ENCODE data around the gene SIL1. TPM values are rescaled to one million over a fixed set of nuclear protein-coding genes. Genes with fewer than 3 reads are reported as not detected.
"Not testable (repeated sequence)": the region's sequence is repeated elsewhere in the genome, so short reads cannot be mapped to it uniquely, and the experiment has no call there.

SIL1 gene
- total RNA-seq, 1 donor from 2014 or later, result 26.1 TPM

- H3K4me1 ChIP-seq (ENCODE audit: control insufficient read depth in 3 of 3, insufficient read depth in 3 of 3, low read length in 3 of 3), result no peaks in the 10 kb centered on the region
- no peak overlapping the region for H3K27ac ChIP-seq (ENCODE audit: low read depth, low read length)
- H3K4me3 ChIP-seq (ENCODE audit: low read length in 3 of 3), result no peak overlapping the region
- no peaks in the 10 kb centered on the region for H3K27me3 ChIP-seq (ENCODE audit: control insufficient read depth in 3 of 3, insufficient read depth in 3 of 3, low read length in 3 of 3)
- no peaks in the 10 kb centered on the region for H3K36me3 ChIP-seq (ENCODE audit: control insufficient read depth in 3 of 3, insufficient read depth in 3 of 3, low read length in 3 of 3)
- no peak overlapping the region for H3K9ac ChIP-seq (ENCODE audit: low read depth in 1 of 3, low read length in 3 of 3)
- no peaks in the 10 kb centered on the region for H3K9me3 ChIP-seq (ENCODE audit: control insufficient read depth in 3 of 3, low read length in 3 of 3)
These were observed 25.3 kb upstream of the SIL1 start for GRCh38 chr5:139223481-139223880.

DNA sequence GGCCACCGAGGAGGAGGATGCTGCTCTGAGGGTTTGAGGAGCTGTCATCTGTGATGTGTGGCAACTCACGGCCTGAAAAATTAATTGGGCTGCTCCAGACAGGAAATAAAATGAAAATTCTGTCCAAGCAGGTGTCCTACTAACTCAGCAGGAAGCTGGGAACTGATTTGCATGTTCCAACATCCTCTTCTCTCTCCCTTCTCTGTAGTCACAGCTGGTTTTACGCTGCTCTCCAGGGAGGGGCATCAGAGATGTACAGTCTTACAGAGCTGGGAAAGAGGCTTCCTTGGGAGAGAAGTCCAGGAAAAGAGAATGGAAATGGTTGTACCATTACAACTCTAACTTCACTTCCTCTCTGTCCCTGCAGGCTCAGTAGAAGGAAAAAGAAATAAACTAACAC lies 24.2 kb upstream of the SIL1 start:
- H3K36me3 ChIP-seq (ENCODE audit: control insufficient read depth in 3 of 3, insufficient read depth in 3 of 3, low read length in 3 of 3), result no peaks in the 10 kb centered on the region
- no peaks in the 10 kb centered on the region for H3K27me3 ChIP-seq (ENCODE audit: control insufficient read depth in 3 of 3, insufficient read depth in 3 of 3, low read length in 3 of 3)
- no peaks in the 10 kb centered on the region for H3K4me1 ChIP-seq (ENCODE audit: control insufficient read depth in 3 of 3, insufficient read depth in 3 of 3, low read length in 3 of 3)
- H3K9ac ChIP-seq (ENCODE audit: low read depth in 1 of 3, low read length in 3 of 3), result no peak overlapping the region
- no peak overlapping the region for H3K27ac ChIP-seq (ENCODE audit: low read depth, low read length)
- H3K9me3 ChIP-seq (ENCODE audit: control insufficient read depth in 3 of 3, low read length in 3 of 3), result no peaks in the 10 kb centered on the region
- H3K4me3 ChIP-seq (ENCODE audit: low read length in 3 of 3), result no peak overlapping the region

GRCh38 chr5:139218038-139218437 lies 19.9 kb upstream of the SIL1 start:
- not testable (repeated sequence) for H3K9ac ChIP-seq (ENCODE audit: low read depth in 1 of 3, low read length in 3 of 3); H3K27me3 ChIP-seq (ENCODE audit: control insufficient read depth in 3 of 3, insufficient read depth in 3 of 3, low read length in 3 of 3); H3K9me3 ChIP-seq (ENCODE audit: control insufficient read depth in 3 of 3, low read length in 3 of 3); H3K4me1 ChIP-seq (ENCODE audit: control insufficient read depth in 3 of 3, insufficient read depth in 3 of 3, low read length in 3 of 3); H3K27ac ChIP-seq (ENCODE audit: low read depth, low read length); H3K36me3 ChIP-seq (ENCODE audit: control insufficient read depth in 3 of 3, insufficient read depth in 3 of 3, low read length in 3 of 3); H3K4me3 ChIP-seq (ENCODE audit: low read length in 3 of 3)

DNA sequence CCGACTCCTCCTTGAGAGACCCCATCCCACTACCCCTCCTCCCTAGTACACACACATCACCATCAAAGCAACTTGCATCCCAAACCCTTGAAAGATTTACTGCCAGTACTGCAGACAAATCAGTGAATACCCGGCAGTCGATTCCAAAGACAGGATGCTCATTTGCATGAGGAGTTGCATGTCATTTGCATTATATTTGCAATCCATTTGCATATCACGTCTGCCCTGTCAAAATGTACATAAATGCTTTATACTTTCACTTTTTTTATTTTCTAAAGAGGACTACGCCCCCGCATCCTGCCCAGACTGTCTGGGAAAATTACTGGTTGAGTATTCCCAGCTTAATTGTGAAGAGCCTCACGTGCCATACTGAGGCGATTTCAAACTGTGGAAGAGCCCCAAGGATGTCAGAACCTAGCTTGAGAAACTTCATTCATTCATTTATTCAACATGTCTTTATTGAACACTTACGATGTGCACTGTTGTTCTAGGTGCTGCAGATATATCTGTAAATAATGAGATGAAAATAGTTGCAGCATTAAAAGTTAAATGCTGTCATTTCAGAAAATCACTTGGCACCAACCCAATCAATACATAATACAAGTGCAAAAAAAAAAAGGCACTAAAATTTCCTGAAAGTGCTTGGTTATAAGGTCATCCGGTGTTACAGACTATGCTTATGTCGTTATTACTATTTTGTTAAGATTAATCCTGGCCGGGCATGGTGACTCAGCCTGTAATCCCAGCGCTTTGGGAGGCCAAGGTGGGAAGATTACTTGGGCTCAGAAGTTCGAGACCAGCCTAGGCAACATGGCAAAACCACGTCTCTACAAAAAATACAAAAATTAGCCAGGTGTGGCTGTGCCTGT lies 17.2 kb upstream of the SIL1 start:
- H3K9me3 ChIP-seq (ENCODE audit: control insufficient read depth in 3 of 3, low read length in 3 of 3), result no peaks in the 10 kb centered on the region
- no peaks in the 10 kb centered on the region for H3K27me3 ChIP-seq (ENCODE audit: control insufficient read depth in 3 of 3, insufficient read depth in 3 of 3, low read length in 3 of 3)
- H3K9ac ChIP-seq (ENCODE audit: low read depth in 1 of 3, low read length in 3 of 3), result no peak overlapping the region
- H3K4me3 ChIP-seq (ENCODE audit: low read length in 3 of 3), result no peak overlapping the region
- H3K36me3 ChIP-seq (ENCODE audit: control insufficient read depth in 3 of 3, insufficient read depth in 3 of 3, low read length in 3 of 3), result no peaks in the 10 kb centered on the region
- no peaks in the 10 kb centered on the region for H3K4me1 ChIP-seq (ENCODE audit: control insufficient read depth in 3 of 3, insufficient read depth in 3 of 3, low read length in 3 of 3)
- no peak overlapping the region for H3K27ac ChIP-seq (ENCODE audit: low read depth, low read length)

GRCh38 chr5:139214646-139215045 lies 16.5 kb upstream of the SIL1 start:
- Histone ChIP-seq H3K36me3 (ENCODE audit: control insufficient read depth in 3 of 3, insufficient read depth in 3 of 3, low read length in 3 of 3) (no peaks in the 10 kb centered on the region), H3K9ac (ENCODE audit: low read depth in 1 of 3, low read length in 3 of 3) (no peak overlapping the region), H3K27ac (ENCODE audit: low read depth, low read length) (no peak overlapping the region), H3K27me3 (ENCODE audit: control insufficient read depth in 3 of 3, insufficient read depth in 3 of 3, low read length in 3 of 3) (no peaks in the 10 kb centered on the region), H3K4me1 (ENCODE audit: control insufficient read depth in 3 of 3, insufficient read depth in 3 of 3, low read length in 3 of 3) (no peaks in the 10 kb centered on the region), H3K9me3 (ENCODE audit: control insufficient read depth in 3 of 3, low read length in 3 of 3) (no peaks in the 10 kb centered on the region), H3K4me3 (ENCODE audit: low read length in 3 of 3) (no peak overlapping the region)

GRCh38 chr5:139212906-139213305 lies 14.7 kb upstream of the SIL1 start:
- no peaks in the 10 kb centered on the region for H3K4me1 ChIP-seq (ENCODE audit: control insufficient read depth in 3 of 3, insufficient read depth in 3 of 3, low read length in 3 of 3)
- H3K36me3 ChIP-seq (ENCODE audit: control insufficient read depth in 3 of 3, insufficient read depth in 3 of 3, low read length in 3 of 3), result no peaks in the 10 kb centered on the region
- H3K27ac ChIP-seq (ENCODE audit: low read depth, low read length), result no peak overlapping the region
- H3K9me3 ChIP-seq (ENCODE audit: control insufficient read depth in 3 of 3, low read length in 3 of 3), result no peaks in the 10 kb centered on the region
- H3K9ac ChIP-seq (ENCODE audit: low read depth in 1 of 3, low read length in 3 of 3), result no peak overlapping the region
- no peaks in the 10 kb centered on the region for H3K27me3 ChIP-seq (ENCODE audit: control insufficient read depth in 3 of 3, insufficient read depth in 3 of 3, low read length in 3 of 3)
- H3K4me3 ChIP-seq (ENCODE audit: low read length in 3 of 3), result no peak overlapping the region

- no peaks in the 10 kb centered on the region for H3K9me3 ChIP-seq (ENCODE audit: control insufficient read depth in 3 of 3, low read length in 3 of 3)
- no peak overlapping the region for H3K9ac ChIP-seq (ENCODE audit: low read depth in 1 of 3, low read length in 3 of 3)
- no peaks in the 10 kb centered on the region for H3K36me3 ChIP-seq (ENCODE audit: control insufficient read depth in 3 of 3, insufficient read depth in 3 of 3, low read length in 3 of 3)
- H3K4me1 ChIP-seq (ENCODE audit: control insufficient read depth in 3 of 3, insufficient read depth in 3 of 3, low read length in 3 of 3), result no peaks in the 10 kb centered on the region
- H3K27ac ChIP-seq (ENCODE audit: low read depth, low read length), result no peak overlapping the region
- H3K4me3 ChIP-seq (ENCODE audit: low read length in 3 of 3), result no peak overlapping the region
- H3K27me3 ChIP-seq (ENCODE audit: control insufficient read depth in 3 of 3, insufficient read depth in 3 of 3, low read length in 3 of 3), result no peaks in the 10 kb centered on the region
These were observed 14.3 kb upstream of the SIL1 start for GRCh38 chr5:139212486-139212885.

GRCh38 chr5:139210585-139210984 lies 12.4 kb upstream of the SIL1 start:
- Histone ChIP-seq H3K27ac (ENCODE audit: low read depth, low read length) (no peak overlapping the region), H3K36me3 (ENCODE audit: control insufficient read depth in 3 of 3, insufficient read depth in 3 of 3, low read length in 3 of 3) (no peaks in the 10 kb centered on the region), H3K9ac (ENCODE audit: low read depth in 1 of 3, low read length in 3 of 3) (no peak overlapping the region), H3K9me3 (ENCODE audit: control insufficient read depth in 3 of 3, low read length in 3 of 3) (no peaks in the 10 kb centered on the region), H3K4me1 (ENCODE audit: control insufficient read depth in 3 of 3, insufficient read depth in 3 of 3, low read length in 3 of 3) (no peaks in the 10 kb centered on the region), H3K4me3 (ENCODE audit: low read length in 3 of 3) (no peak overlapping the region), H3K27me3 (ENCODE audit: control insufficient read depth in 3 of 3, insufficient read depth in 3 of 3, low read length in 3 of 3) (no peaks in the 10 kb centered on the region)

DNA sequence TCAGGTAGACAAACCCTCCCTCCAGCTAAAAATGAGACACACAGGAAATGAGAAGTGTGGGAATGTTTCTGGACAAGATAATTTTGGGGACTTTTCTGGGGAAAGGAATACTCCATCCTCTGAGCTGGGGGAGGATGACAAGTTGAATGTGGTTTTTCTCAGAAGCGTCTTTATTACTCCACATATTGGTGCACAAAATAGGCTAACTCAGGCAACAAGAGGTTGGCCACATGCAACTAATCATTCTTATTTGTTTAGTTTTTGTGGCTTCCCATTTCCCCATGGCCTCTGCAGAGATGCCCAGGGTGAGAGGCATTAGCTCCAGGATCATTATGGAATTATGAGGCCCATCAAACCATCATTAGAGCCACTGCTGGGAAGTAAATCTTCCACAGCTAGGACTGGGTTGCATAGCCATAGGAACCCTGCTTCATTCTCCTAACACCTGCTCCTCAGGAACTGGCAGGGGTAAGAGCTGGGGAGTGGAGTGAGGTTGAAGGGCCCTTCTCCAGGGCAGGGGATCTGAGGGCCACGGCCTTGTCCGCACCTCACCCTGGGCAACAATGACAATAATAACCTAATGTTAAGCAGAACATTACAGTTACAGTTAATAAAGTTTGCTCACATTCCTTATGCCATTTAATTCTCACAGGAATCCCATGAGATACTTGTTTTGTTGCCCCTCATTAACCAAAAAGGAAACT lies 9.3 kb upstream of the SIL1 start:
- Histone ChIP-seq H3K9ac (ENCODE audit: low read depth in 1 of 3, low read length in 3 of 3) (no peak overlapping the region), H3K9me3 (ENCODE audit: control insufficient read depth in 3 of 3, low read length in 3 of 3) (no peaks in the 10 kb centered on the region), H3K4me1 (ENCODE audit: control insufficient read depth in 3 of 3, insufficient read depth in 3 of 3, low read length in 3 of 3) (no peaks in the 10 kb centered on the region), H3K27ac (ENCODE audit: low read depth, low read length) (no peak overlapping the region), H3K36me3 (ENCODE audit: control insufficient read depth in 3 of 3, insufficient read depth in 3 of 3, low read length in 3 of 3) (no peaks in the 10 kb centered on the region), H3K4me3 (ENCODE audit: low read length in 3 of 3) (no peak overlapping the region), H3K27me3 (ENCODE audit: control insufficient read depth in 3 of 3, insufficient read depth in 3 of 3, low read length in 3 of 3) (no peaks in the 10 kb centered on the region)

GRCh38 chr5:139205586-139205985 lies 7.4 kb upstream of the SIL1 start:
- Histone ChIP-seq H3K4me3 (ENCODE audit: low read length in 3 of 3) (no peak overlapping the region), H3K27me3 (ENCODE audit: control insufficient read depth in 3 of 3, insufficient read depth in 3 of 3, low read length in 3 of 3) (no peaks in the 10 kb centered on the region), H3K4me1 (ENCODE audit: control insufficient read depth in 3 of 3, insufficient read depth in 3 of 3, low read length in 3 of 3) (no peaks in the 10 kb centered on the region), H3K36me3 (ENCODE audit: control insufficient read depth in 3 of 3, insufficient read depth in 3 of 3, low read length in 3 of 3) (no peaks in the 10 kb centered on the region), H3K27ac (ENCODE audit: low read depth, low read length) (no peak overlapping the region), H3K9me3 (ENCODE audit: control insufficient read depth in 3 of 3, low read length in 3 of 3) (no peaks in the 10 kb centered on the region), H3K9ac (ENCODE audit: low read depth in 1 of 3, low read length in 3 of 3) (no peak overlapping the region)

All from skeletal muscle tissue (tissue), 4 donors.